Neuronal stem cell (in vitro differentiated cells): ENCODE data around the gene DPP6.
A peak's percentile ranks its signal among the peaks of the same experiment; 100 is the strongest.

Source experiments
- DNase-seq: peaks from one replicate; pipeline ENCODE4 v3.0.0-alpha.2; 2013; ENCODE audit warnings: low spot score
- H2AFZ ChIP-seq: one replicate; pipeline ENCODE4 v1.6.1; 2013; ENCODE audit warnings: mild to moderate bottlenecking, low read length, inconsistent platforms
- H2AK5ac ChIP-seq: 2 replicates; pipeline ENCODE4 v1.6.1; 2013; ENCODE audit warnings: low read depth, mild to moderate bottlenecking, inconsistent platforms, low read length, moderate library complexity, mixed read lengths
- H2BK120ac ChIP-seq: 2 replicates; pipeline ENCODE4 v1.6.1; 2013; ENCODE audit warnings: low read depth, mild to moderate bottlenecking, inconsistent platforms, low read length, moderate library complexity, mixed read lengths
- H2BK12ac ChIP-seq: one replicate; pipeline ENCODE4 v1.6.1; 2013; ENCODE audit warnings: low read length, inconsistent platforms
- H2BK15ac ChIP-seq: 2 replicates; pipeline ENCODE4 v1.6.1; 2013; ENCODE audit warnings: mild to moderate bottlenecking, low read length, inconsistent platforms, mixed read lengths
- H2BK5ac ChIP-seq: one replicate; pipeline ENCODE4 v1.6.1; 2013; ENCODE audit warnings: inconsistent platforms, mild to moderate bottlenecking, low read length, moderate library complexity
- H3K14ac ChIP-seq: one replicate; pipeline ENCODE4 v1.6.1; 2013; ENCODE audit warnings: low read length, inconsistent platforms
- H3K18ac ChIP-seq: 2 replicates; pipeline ENCODE4 v1.6.1; 2013; ENCODE audit warnings: low read length, inconsistent platforms
- H3K23ac ChIP-seq: 2 replicates; pipeline ENCODE4 v1.6.1; 2013; ENCODE audit warnings: low read depth, mild to moderate bottlenecking, mixed read lengths, low read length, inconsistent platforms; ENCODE audit not compliant: poor library complexity
- H3K27ac ChIP-seq: replicated peaks from 3 replicates; pipeline ENCODE4 v1.5.1; 2013; ENCODE audit warnings: low read length, inconsistent platforms
- H3K27me3 ChIP-seq, 3 experiments: 2 replicates each; pipeline ENCODE4 v1.6.1; 2013; ENCODE audit warnings: low read length in 3 of 3, mild to moderate bottlenecking in 2 of 3, inconsistent platforms in 1 of 3, low read depth in 1 of 3, mixed read lengths in 1 of 3, moderate library complexity in 1 of 3; ENCODE audit not compliant: control insufficient read depth in 3 of 3, insufficient read depth in 3 of 3
- H3K36me3 ChIP-seq, 2 donors: replicated peaks in 1 of 2; 2 replicates each; pipeline ENCODE4 v1.6.1; 2013; ENCODE audit warnings: low read length in 2 of 2; ENCODE audit not compliant: control insufficient read depth in 2 of 2, insufficient read depth in 2 of 2
- H3K4ac ChIP-seq: 2 replicates; pipeline ENCODE4 v1.6.1; 2013; ENCODE audit warnings: inconsistent platforms, mild to moderate bottlenecking, low read length, moderate library complexity
- H3K4me1 ChIP-seq, 2 donors: 1 replicate in 1 of 2; 2 replicates in 1 of 2; pipeline ENCODE4 v1.6.1; 2013; ENCODE audit warnings: low read length in 2 of 2, low read depth in 1 of 2; ENCODE audit not compliant: control insufficient read depth in 2 of 2, insufficient read depth in 1 of 2
- H3K4me2 ChIP-seq: one replicate; pipeline ENCODE4 v1.6.1; 2013; ENCODE audit warnings: mild to moderate bottlenecking, low read length, inconsistent platforms; ENCODE audit not compliant: insufficient read depth, poor library complexity, severe bottlenecking
- H3K4me3 ChIP-seq, 2 donors: 2 replicates each; pipeline ENCODE4 v1.5.1; 2013; ENCODE audit warnings: low read length in 2 of 2, mild to moderate bottlenecking in 2 of 2, inconsistent platforms in 1 of 2, moderate library complexity in 1 of 2
- H3K79me1 ChIP-seq: one replicate; pipeline ENCODE4 v1.6.1; 2013; ENCODE audit warnings: low read depth, mild to moderate bottlenecking, inconsistent platforms, low read length, moderate library complexity
- H3K9ac ChIP-seq: one replicate; pipeline ENCODE4 v1.6.1; 2013; ENCODE audit warnings: mild to moderate bottlenecking, low read depth, low read length, inconsistent platforms; ENCODE audit not compliant: poor library complexity
- H3K9me3 ChIP-seq, 2 donors: replicated peaks in 1 of 2; 2 replicates each; pipeline versions ENCODE3 to v1.6.1; 2013; ENCODE audit warnings: low read length in 2 of 2, mild to moderate bottlenecking in 2 of 2, inconsistent platforms in 1 of 2, low read depth in 1 of 2, mixed read lengths in 1 of 2, moderate library complexity in 1 of 2; ENCODE audit not compliant: control insufficient read depth in 2 of 2, insufficient read depth in 1 of 2
- H4K8ac ChIP-seq: one replicate; pipeline ENCODE4 v1.6.1; 2013; ENCODE audit warnings: low read depth, mild to moderate bottlenecking, inconsistent platforms, low read length, moderate library complexity
- H4K91ac ChIP-seq: one replicate; pipeline ENCODE4 v1.6.1; 2013; ENCODE audit warnings: low read length, low read depth, mild to moderate bottlenecking, inconsistent platforms; ENCODE audit not compliant: poor library complexity
- WGBS, 2 donors: extraction: QIAGEN DNeasy Blood & Tissue Kit; methylation state at CpG; one replicate each; pipeline ENCODE4 v1.1.7; 2013; ENCODE audit warnings: missing lambda C conversion rate in 2 of 2, mixed read lengths in 1 of 2; ENCODE audit not compliant: insufficient read length in 2 of 2, insufficient replicate concordance in 1 of 2; ENCODE audit errors: extremely low coverage in 2 of 2; 5-methylcytosine and 5-hydroxymethylcytosine counted together

DPP6 gene

DNA sequence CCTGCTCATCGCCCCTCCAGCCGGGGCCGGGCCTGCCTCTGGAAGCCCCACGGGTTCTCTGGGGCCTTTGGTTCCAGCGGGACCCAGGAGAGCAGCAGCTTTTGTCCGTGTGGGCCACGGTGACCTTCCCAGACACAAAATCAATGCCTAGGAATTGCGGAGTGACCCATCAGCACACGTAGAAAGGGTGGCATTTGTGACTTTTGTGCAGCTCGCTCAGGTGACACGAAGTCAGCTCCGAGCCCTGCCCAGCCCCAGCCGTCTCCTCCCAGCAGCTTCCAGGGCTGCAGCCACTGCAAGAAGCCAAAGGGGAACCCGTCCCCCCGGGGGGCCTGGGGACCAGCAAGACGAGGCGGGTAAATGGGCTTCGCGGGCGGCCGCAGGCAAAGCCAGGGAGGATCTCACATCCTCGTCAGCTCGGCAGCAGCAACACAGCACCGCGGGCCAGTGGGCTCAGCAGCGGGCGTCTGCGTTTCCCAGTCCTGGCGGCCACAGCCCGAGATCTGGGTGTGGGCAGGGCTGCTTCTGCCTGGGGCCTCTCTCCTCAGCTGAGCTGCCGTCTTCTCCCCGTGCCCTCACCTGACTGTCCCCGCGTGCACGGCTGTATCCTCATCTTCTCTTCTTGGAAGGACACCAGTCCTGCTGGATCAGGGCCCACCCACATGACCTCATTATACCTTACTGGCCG, 862.3 kb downstream of the DPP6 start:
- no peak overlapping the region for H3K14ac ChIP-seq
- no peak overlapping the region for H2BK120ac ChIP-seq
- peaks cover 2 to 5% of the 10 kb centered on the region in 2 donors for H3K4me1 ChIP-seq
- peaks cover 0 to 3% of the 10 kb centered on the region in 2 donors for H3K9me3 ChIP-seq
- H3K18ac ChIP-seq: peak overlapping the region; percentile 71
- H2AK5ac ChIP-seq: peak overlapping the region; percentile 54
- H2BK12ac ChIP-seq: no peak overlapping the region
- H3K4ac ChIP-seq: no peak overlapping the region
- peak overlapping the region; percentile 41 for H3K4me2 ChIP-seq
- H2AFZ ChIP-seq: peak overlapping the region; percentile 92
- H3K9ac ChIP-seq: no peak overlapping the region
- no peak overlapping the region for H3K27ac ChIP-seq
- no peak overlapping the region for H2BK5ac ChIP-seq
- no peaks in the 10 kb centered on the region for H3K36me3 ChIP-seq
- H3K4me3 ChIP-seq: no peak overlapping the region
- H3K23ac ChIP-seq: peak overlapping the region; percentile 34
- no peak for DNase-seq
- no peaks in the 10 kb centered on the region for H3K79me1 ChIP-seq
- H4K91ac ChIP-seq: no peak overlapping the region
- H4K8ac ChIP-seq: no peak overlapping the region
- peaks cover 3 to 24% (median 12%) of the 10 kb centered on the region in 3 experiments for H3K27me3 ChIP-seq
- H2BK15ac ChIP-seq: peak overlapping the region; percentile 84
- WGBS, 2 donors: no CpG with 5 or more reads among the region's 36 CpGs

DNA sequence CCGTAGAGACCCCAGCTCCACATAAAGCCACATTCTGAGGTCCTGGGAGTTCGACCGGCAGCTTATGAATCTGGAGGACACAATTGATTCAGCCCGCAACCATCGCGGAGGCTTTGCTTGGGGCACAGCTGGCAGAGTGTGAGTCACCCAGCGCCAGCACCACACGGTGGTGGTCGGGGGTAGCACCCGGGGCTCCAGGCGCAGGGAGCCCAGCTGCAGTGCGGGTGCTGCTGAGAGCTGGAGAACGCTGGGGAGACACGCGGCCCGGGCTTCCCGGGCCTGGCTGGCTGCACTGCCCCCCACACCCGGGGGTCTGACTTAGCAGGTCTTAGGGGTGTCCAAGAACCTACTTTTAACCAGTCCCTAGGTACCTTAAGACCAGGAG, 862.8 kb downstream of the DPP6 start:
- Histone ChIP-seq H3K27me3 (peaks cover 3 to 25% (median 12%) of the 10 kb centered on the region in 3 experiments), H3K4me3 (no peak overlapping the region), H2BK12ac (no peak overlapping the region), H4K91ac (no peak overlapping the region), H3K79me1 (no peaks in the 10 kb centered on the region), H2BK15ac (no peak overlapping the region), H2AFZ (no peak overlapping the region), H3K23ac (peak overlapping the region; percentile 34), H3K9me3 (peaks cover 0 to 3% of the 10 kb centered on the region in 2 donors), H3K4me1 (peaks cover 2 to 5% of the 10 kb centered on the region in 2 donors), H2BK5ac (no peak overlapping the region), H3K27ac (no peak overlapping the region), H2BK120ac (no peak overlapping the region), H3K36me3 (no peaks in the 10 kb centered on the region), H3K4ac (no peak overlapping the region), H3K14ac (no peak overlapping the region), H3K9ac (no peak overlapping the region), H3K18ac (no peak overlapping the region), H4K8ac (no peak overlapping the region), H2AK5ac (no peak overlapping the region), H3K4me2 (no peak overlapping the region)
- no peak for DNase-seq
- WGBS, 2 donors: no CpG with 5 or more reads among the region's 18 CpGs

DNA sequence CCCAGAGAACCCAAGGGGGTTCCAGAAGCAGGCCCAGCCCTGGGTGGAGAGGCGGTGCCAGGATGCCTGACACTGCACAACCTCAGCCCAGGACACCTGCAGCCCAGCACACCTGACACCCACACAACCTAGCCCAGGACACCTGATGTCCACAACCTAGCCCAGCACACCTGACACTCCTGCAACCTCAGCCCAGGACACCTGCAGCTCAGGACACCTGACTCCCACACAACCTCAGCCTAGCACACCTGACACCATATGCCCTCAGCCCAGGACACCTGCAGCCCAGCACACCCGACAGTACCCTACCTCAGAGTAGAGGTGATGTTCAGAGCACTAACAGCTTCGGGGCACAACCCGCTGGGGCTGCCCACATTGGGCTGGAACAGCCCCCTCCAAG, 863.4 kb downstream of the DPP6 start:
- peak overlapping the region; percentile 36 for H2AK5ac ChIP-seq
- H4K91ac ChIP-seq: no peak overlapping the region
- H4K8ac ChIP-seq: no peak overlapping the region
- no peak overlapping the region for H3K18ac ChIP-seq
- no peak for DNase-seq
- no peaks in the 10 kb centered on the region for H3K79me1 ChIP-seq
- H3K36me3 ChIP-seq: no peaks in the 10 kb centered on the region
- H2BK15ac ChIP-seq: no peak overlapping the region
- H3K9ac ChIP-seq: peak overlapping the region; percentile 31
- H3K4me3 ChIP-seq: no peak overlapping the region
- no peak overlapping the region for H2BK5ac ChIP-seq
- peaks cover 2 to 5% of the 10 kb centered on the region in 2 donors for H3K4me1 ChIP-seq
- no peak overlapping the region for H2BK120ac ChIP-seq
- H3K14ac ChIP-seq: no peak overlapping the region
- no peak overlapping the region for H3K4ac ChIP-seq
- H3K27me3 ChIP-seq: peaks cover 3 to 30% (median 12%) of the 10 kb centered on the region in 3 experiments
- no peak overlapping the region for H3K4me2 ChIP-seq
- peak overlapping the region; percentile 83 for H3K23ac ChIP-seq
- H3K9me3 ChIP-seq: peaks cover 0 to 3% of the 10 kb centered on the region in 2 donors
- WGBS, 2 donors: no CpG with 5 or more reads among the region's 4 CpGs
- H3K27ac ChIP-seq: no peak overlapping the region
- no peak overlapping the region for H2AFZ ChIP-seq
- H2BK12ac ChIP-seq: peak overlapping the region; percentile 63

DNA sequence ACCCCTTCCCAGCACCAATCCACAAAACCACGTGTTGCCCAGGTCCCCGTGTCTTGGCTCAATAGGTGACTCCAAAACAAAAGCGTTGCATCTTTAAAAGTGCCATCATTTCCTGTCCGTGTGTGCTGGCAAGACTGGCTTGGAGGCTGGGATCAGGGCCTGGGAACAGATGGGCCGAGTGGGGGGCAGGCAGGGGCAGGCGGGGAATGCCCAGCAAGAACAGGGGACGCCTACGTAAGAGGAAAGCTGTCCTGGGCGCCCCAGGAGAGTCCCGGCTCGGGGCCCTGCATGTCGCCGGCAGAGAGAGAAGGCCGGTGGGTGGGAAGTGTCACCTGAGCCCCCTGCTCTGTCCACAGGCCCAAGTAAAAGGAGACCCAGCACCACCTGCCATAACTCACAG, 864.2 kb downstream of the DPP6 start:
- no peaks in the 10 kb centered on the region for H3K9me3 ChIP-seq
- H3K79me1 ChIP-seq: no peaks in the 10 kb centered on the region
- no peak overlapping the region for H2BK5ac ChIP-seq
- no peak overlapping the region for H2AK5ac ChIP-seq
- H2AFZ ChIP-seq: no peak overlapping the region
- no peak overlapping the region for H2BK15ac ChIP-seq
- H3K18ac ChIP-seq: no peak overlapping the region
- H3K27me3 ChIP-seq: peaks cover 3 to 30% (median 12%) of the 10 kb centered on the region in 3 experiments
- H4K8ac ChIP-seq: no peak overlapping the region
- WGBS, 2 donors: no CpG with 5 or more reads among the region's 14 CpGs
- peaks cover 2 to 5% of the 10 kb centered on the region in 2 donors for H3K4me1 ChIP-seq
- no peak overlapping the region for H3K4me3 ChIP-seq
- peak overlapping the region; percentile 76 for H3K14ac ChIP-seq
- no peak overlapping the region for H2BK12ac ChIP-seq
- no peak overlapping the region for H3K9ac ChIP-seq
- no peak overlapping the region for H4K91ac ChIP-seq
- DNase-seq: no peak
- no peaks in the 10 kb centered on the region for H3K36me3 ChIP-seq
- no peak overlapping the region for H3K27ac ChIP-seq
- H2BK120ac ChIP-seq: no peak overlapping the region
- H3K4ac ChIP-seq: no peak overlapping the region
- H3K4me2 ChIP-seq: no peak overlapping the region
- no peak overlapping the region for H3K23ac ChIP-seq
